DND-41 (cell line): ENCODE measurements around the gene ARHGAP28.

Experiments used
- EZH2 ChIP-seq: IDR thresholded peaks from 3 replicates; pipeline ENCODE4 v1.6.1; 2012; ENCODE audit warnings: borderline replicate concordance, low read depth, mild to moderate bottlenecking, moderate library complexity, low read length, inconsistent platforms; ENCODE audit not compliant: severe bottlenecking
- TF ChIP-seq, protein P1 (sequence below): IDR thresholded peaks from 2 replicates; pipeline ENCODE4 v1.5.1; 2012; ENCODE audit warnings: borderline replicate concordance, low read length, moderate library complexity, mild to moderate bottlenecking; ENCODE audit not compliant: poor library complexity, severe bottlenecking; ENCODE audit errors: extremely low read depth

DNA sequence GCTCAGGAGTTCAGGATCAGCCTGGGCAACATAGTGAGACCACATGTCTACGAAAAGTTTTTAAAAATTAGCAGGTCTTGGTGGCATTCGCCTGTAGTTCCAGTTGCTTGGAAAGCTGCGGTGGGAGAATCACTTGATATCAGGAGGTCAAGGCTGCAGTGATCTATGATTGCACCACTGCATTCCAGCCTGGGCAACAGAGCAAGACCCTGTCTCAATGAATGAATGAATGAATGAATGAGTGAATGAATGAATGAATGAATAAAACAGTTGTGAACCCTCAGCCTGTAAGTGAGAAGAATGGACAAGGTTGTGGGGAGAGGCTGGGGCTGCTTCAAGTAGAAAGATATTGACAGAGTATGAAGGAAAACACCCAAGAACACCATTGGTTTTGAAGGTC, 48.0 kb downstream of the ARHGAP28 start:
- TF ChIP-seq, protein P1, sequence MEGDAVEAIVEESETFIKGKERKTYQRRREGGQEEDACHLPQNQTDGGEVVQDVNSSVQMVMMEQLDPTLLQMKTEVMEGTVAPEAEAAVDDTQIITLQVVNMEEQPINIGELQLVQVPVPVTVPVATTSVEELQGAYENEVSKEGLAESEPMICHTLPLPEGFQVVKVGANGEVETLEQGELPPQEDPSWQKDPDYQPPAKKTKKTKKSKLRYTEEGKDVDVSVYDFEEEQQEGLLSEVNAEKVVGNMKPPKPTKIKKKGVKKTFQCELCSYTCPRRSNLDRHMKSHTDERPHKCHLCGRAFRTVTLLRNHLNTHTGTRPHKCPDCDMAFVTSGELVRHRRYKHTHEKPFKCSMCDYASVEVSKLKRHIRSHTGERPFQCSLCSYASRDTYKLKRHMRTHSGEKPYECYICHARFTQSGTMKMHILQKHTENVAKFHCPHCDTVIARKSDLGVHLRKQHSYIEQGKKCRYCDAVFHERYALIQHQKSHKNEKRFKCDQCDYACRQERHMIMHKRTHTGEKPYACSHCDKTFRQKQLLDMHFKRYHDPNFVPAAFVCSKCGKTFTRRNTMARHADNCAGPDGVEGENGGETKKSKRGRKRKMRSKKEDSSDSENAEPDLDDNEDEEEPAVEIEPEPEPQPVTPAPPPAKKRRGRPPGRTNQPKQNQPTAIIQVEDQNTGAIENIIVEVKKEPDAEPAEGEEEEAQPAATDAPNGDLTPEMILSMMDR, result no peak
- TF ChIP-seq EZH2, result no peak
